SK-N-SH (cell line): ENCODE measurements around the gene RAP2C. TPM values are rescaled to one million over a fixed set of nuclear protein-coding genes. Genes with fewer than 3 reads are reported as not detected.
"Not testable (repeated sequence)": the region's sequence is repeated elsewhere in the genome, so short reads cannot be mapped to it uniquely, and the experiment has no call there.

ENCODE experiments used
- CTCF ChIA-PET: fragments of 300-600, 350-600 bp; formaldehyde crosslinking; extraction: SDS; loops from one replicate; lab custom pipeline; 2021; lab: Yijun Ruan, JAX
- POLR2A ChIA-PET: fragments of 350-600 bp; sonication (Branson Sonifier 250); formaldehyde crosslinking; extraction: SDS; loops from one replicate; lab custom pipeline; 2020; ENCODE audit warnings: antibody characterized with exemption, inconsistent platforms; lab: Yijun Ruan, JAX
- DNase-seq: peaks from one replicate; pipeline ENCODE4 v3.0.0; 2012
- H2AFZ ChIP-seq: fragments of 200-600 bp; sonication (generic); 2 replicates; pipeline ENCODE4 v1.8.1; 2016; ENCODE audit warnings: antibody characterized with exemption, mild to moderate bottlenecking, low read depth
- H3F3A ChIP-seq: fragments of 200-600 bp; sonication (generic); replicated peaks from 2 replicates; pipeline ENCODE3; 2016; ENCODE audit warnings: antibody characterized with exemption, mild to moderate bottlenecking; ENCODE audit not compliant: insufficient read depth
- H3K27ac ChIP-seq, 2 experiments: fragments of 200-500 bp in 1 of 2; fragments of 200-600 bp in 1 of 2; sonication (Bioruptor generic) in 1 of 2; sonication (generic), shearing (Covaris generic) in 1 of 2; 2 replicates each; pipeline versions ENCODE4 v1.5.1 to v1.6.1; 2014 to 2016; ENCODE audit warnings: low read depth in 2 of 2, inconsistent platforms in 1 of 2, low read length in 1 of 2, mild to moderate bottlenecking in 1 of 2, mixed read lengths in 1 of 2
- H3K27me3 ChIP-seq: fragments of 200-600 bp; sonication (generic), shearing (Covaris generic); 2 replicates; pipeline ENCODE4 v1.6.1; 2016; ENCODE audit warnings: mixed run types; ENCODE audit not compliant: insufficient read depth
- H3K36me3 ChIP-seq, 2 experiments: fragments of 200-500 bp in 1 of 2; fragments of 200-600 bp in 1 of 2; sonication (Bioruptor generic) in 1 of 2; sonication (generic) in 1 of 2; replicated peaks in 1 of 2; 2 replicates each; pipeline versions ENCODE3 to v1.5.1; 2014 to 2016; ENCODE audit warnings: low read length in 1 of 2, mild to moderate bottlenecking in 1 of 2; ENCODE audit not compliant: insufficient read depth in 2 of 2, control insufficient read depth in 1 of 2
- H3K4me1 ChIP-seq, 2 experiments: fragments of 200-500 bp in 1 of 2; fragments of 200-600 bp in 1 of 2; sonication (Bioruptor generic) in 1 of 2; sonication (generic), shearing (Covaris generic) in 1 of 2; 2 replicates each; pipeline versions ENCODE4 v1.5.1 to v1.6.1; 2014 to 2016; ENCODE audit warnings: low read depth in 1 of 2, low read length in 1 of 2, mixed run types in 1 of 2; ENCODE audit not compliant: insufficient read depth in 2 of 2, control insufficient read depth in 1 of 2
- H3K4me2 ChIP-seq: fragments of 200-600 bp; sonication (generic), shearing (Covaris generic); 2 replicates; pipeline ENCODE4 v1.6.1; 2017; ENCODE audit warnings: mixed run types
- H3K4me3 ChIP-seq, 2 experiments: fragments of 200-500 bp in 1 of 2; fragments of 200-600 bp in 1 of 2; sonication (Bioruptor generic) in 1 of 2; sonication (generic), shearing (Covaris generic) in 1 of 2; 2 replicates each; pipeline versions ENCODE4 v1.5.1 to v1.8.1; 2014 to 2016; ENCODE audit warnings: low read depth in 2 of 2, inconsistent platforms in 1 of 2, low read length in 1 of 2, mild to moderate bottlenecking in 1 of 2, mixed read lengths in 1 of 2, moderate library complexity in 1 of 2
- H3K79me2 ChIP-seq: fragments of 200-600 bp; sonication (generic); 2 replicates; pipeline ENCODE4 v1.8.1; 2017; ENCODE audit warnings: mild to moderate bottlenecking; ENCODE audit not compliant: insufficient read depth
- H3K9ac ChIP-seq: fragments of 200-600 bp; sonication (generic); 2 replicates; pipeline ENCODE4 v1.6.1; 2017; ENCODE audit warnings: mixed run types
- H3K9me2 ChIP-seq: fragments of 200-600 bp; sonication (generic); 2 replicates; pipeline ENCODE4 v1.6.1; 2017; ENCODE audit warnings: mixed run types
- H3K9me3 ChIP-seq: fragments of 200-600 bp; sonication (generic); 2 replicates; pipeline ENCODE4 v1.6.1; 2017; ENCODE audit warnings: mixed run types, mild to moderate bottlenecking, moderate library complexity
- H4K20me1 ChIP-seq: fragments of 200-600 bp; sonication (generic); 2 replicates; pipeline ENCODE4 v1.6.1; 2017; ENCODE audit warnings: mild to moderate bottlenecking, mixed run types; ENCODE audit not compliant: insufficient read depth
- EP300 ChIP-seq, 2 experiments: IDR thresholded peaks; 2 replicates each; pipeline versions ENCODE4 v1.4.0 to v1.6.1; 2012; ENCODE audit warnings: borderline replicate concordance in 1 of 2, low read depth in 1 of 2, low read length in 1 of 2
- EZH2phosphoT487 ChIP-seq: fragments of 200-600 bp; sonication (generic); IDR thresholded peaks from 2 replicates; pipeline ENCODE4 v1.6.1; 2017; ENCODE audit warnings: low read depth, mixed run types, mild to moderate bottlenecking, antibody characterized with exemption, moderate library complexity, borderline replicate concordance
- FOXJ3 ChIP-seq: sonication (generic); formaldehyde crosslinking; IDR thresholded peaks from 2 replicates; pipeline ENCODE4 v1.5.1; 2020; ENCODE audit warnings: mild to moderate bottlenecking, missing genetic modification reagents
- FOXM1 ChIP-seq: IDR thresholded peaks from 2 replicates; pipeline ENCODE4 v1.4.0; 2012; ENCODE audit warnings: low read depth, mild to moderate bottlenecking
- GABPA ChIP-seq: IDR thresholded peaks from 2 replicates; pipeline ENCODE4 v1.4.0; 2012; ENCODE audit warnings: low read depth, mild to moderate bottlenecking
- GATA2 ChIP-seq: sonication (generic); formaldehyde crosslinking; IDR thresholded peaks from 2 replicates; pipeline ENCODE4 v1.5.0; 2020; ENCODE audit warnings: mild to moderate bottlenecking, missing genetic modification reagents
- MEF2A ChIP-seq: IDR thresholded peaks from 2 replicates; pipeline ENCODE4 v1.4.0; 2012; ENCODE audit warnings: low read depth, borderline replicate concordance
- MXI1 ChIP-seq: IDR thresholded peaks from 2 replicates; pipeline ENCODE4 v1.6.1; 2012; ENCODE audit warnings: mild to moderate bottlenecking, low read depth, low read length, improper control_type of control experiment
- NFIC ChIP-seq: IDR thresholded peaks from 2 replicates; pipeline ENCODE4 v1.4.0; 2012; ENCODE audit warnings: borderline replicate concordance
- NRF1 ChIP-seq: IDR thresholded peaks from 2 replicates; pipeline ENCODE4 v1.6.1; 2012; ENCODE audit warnings: low read depth, mild to moderate bottlenecking, low read length
- RAD21 ChIP-seq: IDR thresholded peaks from 2 replicates; pipeline ENCODE4 v1.6.1; 2012; ENCODE audit warnings: mild to moderate bottlenecking, low read length
- RCOR1 ChIP-seq: fragments of 150-350 bp; IDR thresholded peaks from 2 replicates; pipeline ENCODE4 v1.6.1; 2017; ENCODE audit warnings: antibody characterized with exemption, low read length
- SIN3A ChIP-seq: IDR thresholded peaks from 2 replicates; pipeline ENCODE4 v1.6.1; 2012; ENCODE audit warnings: low read depth, mild to moderate bottlenecking, low read length, moderate library complexity, borderline replicate concordance
- SMC3 ChIP-seq: IDR thresholded peaks from 2 replicates; pipeline ENCODE4 v1.6.1; 2012; ENCODE audit warnings: low read depth, low read length, improper control_type of control experiment
- TCF12 ChIP-seq: IDR thresholded peaks from 2 replicates; pipeline ENCODE4 v1.4.0; 2012
- YY1 ChIP-seq: IDR thresholded peaks from 2 replicates; pipeline ENCODE4 v1.4.0; 2012; ENCODE audit warnings: low read depth, mild to moderate bottlenecking
- WGBS: methylation state at CpG from one replicate; pipeline ENCODE4 v1.1.6; 2017; ENCODE audit warnings: low lambda C conversion rate; 5-methylcytosine and 5-hydroxymethylcytosine counted together
- polyA plus RNA-seq, 3 experiments: library from polyadenylated mRNA; depleted of rRNA; stranded (reverse); fragments of >200 nt; gene quantifications; 2 replicates each; pipeline ENCODE4 v1.2.3, GENCODE V29; 2012
- TF ChIP-seq, protein P1 (sequence below): IDR thresholded peaks from 2 replicates; pipeline ENCODE4 v1.4.0; 2012; ENCODE audit warnings: low read depth, borderline replicate concordance
- TF ChIP-seq, protein P2 (sequence below): fragments of 150-350 bp; IDR thresholded peaks from 2 replicates; pipeline ENCODE4 v1.6.1; 2017; ENCODE audit warnings: antibody characterized with exemption, low read length, low read depth, borderline replicate concordance
- TF ChIP-seq, protein P3 (sequence below): IDR thresholded peaks from 2 replicates; pipeline ENCODE4; 2012

Gene RAP2C
- polyA plus RNA-seq, 1 of the 3 experiments (the other 2 are of a cell fraction) = 5.5 TPM

DNA sequence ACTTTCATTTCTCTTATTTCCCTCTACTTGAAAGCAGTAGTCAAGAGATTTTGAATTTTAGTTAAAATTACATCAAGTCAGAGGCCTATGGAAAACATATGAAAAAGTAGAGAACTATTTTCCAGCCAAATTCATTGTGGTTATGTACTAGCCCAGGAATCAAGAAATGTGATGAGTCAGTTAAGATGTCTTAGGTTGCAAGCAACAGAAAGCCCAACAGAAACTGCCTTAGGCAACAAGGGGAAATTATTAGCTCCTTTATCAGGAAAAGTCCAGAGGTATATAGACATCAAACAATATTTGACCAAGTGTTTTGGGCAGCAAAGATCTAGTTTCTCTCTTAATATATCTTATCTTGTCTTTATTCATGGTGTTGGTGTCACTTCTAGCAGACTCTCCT lies 53.6 kb downstream of the RAP2C start:
- Histone ChIP-seq H3F3A (no peaks in the 10 kb centered on the region), H3K9me3 (peaks cover 7% of the 10 kb centered on the region; the same call in 1 of the 2 replicates), H3K4me1 (no peaks in the 10 kb centered on the region), H3K36me3 (no peaks in the 10 kb centered on the region), H3K27ac (no peak overlapping the region), H4K20me1 (no peaks in the 10 kb centered on the region), H2AFZ (no peak overlapping the region), H3K79me2 (no peaks in the 10 kb centered on the region), H3K9ac (no peak overlapping the region), H3K9me2 (no peaks in the 10 kb centered on the region), H3K4me3 (no peak overlapping the region), H3K27me3 (no peaks in the 10 kb centered on the region), H3K4me2 (no peak overlapping the region)
- ChIA-PET POLR2A (no interaction called here), CTCF (no interaction called here)
- DNase-seq = no peak
- TF ChIP-seq GABPA (no peak), SMC3 (no peak), RCOR1 (no peak), NRF1 (no peak), SIN3A (no peak), NFIC (no peak), EP300 (IDR thresholded peaks at IDR 0.05; ENCODE audit: borderline replicate concordance in 1 of 2, low read depth in 1 of 2, low read length in 1 of 2) (no peak), FOXJ3 (CRISPR knock-in tag) (no peak), RAD21 (no peak), TCF12 (no peak), MXI1 (no peak), GATA2 (no peak), FOXM1 (no peak), EZH2phosphoT487 (no peak)
- TF ChIP-seq, protein P1, sequence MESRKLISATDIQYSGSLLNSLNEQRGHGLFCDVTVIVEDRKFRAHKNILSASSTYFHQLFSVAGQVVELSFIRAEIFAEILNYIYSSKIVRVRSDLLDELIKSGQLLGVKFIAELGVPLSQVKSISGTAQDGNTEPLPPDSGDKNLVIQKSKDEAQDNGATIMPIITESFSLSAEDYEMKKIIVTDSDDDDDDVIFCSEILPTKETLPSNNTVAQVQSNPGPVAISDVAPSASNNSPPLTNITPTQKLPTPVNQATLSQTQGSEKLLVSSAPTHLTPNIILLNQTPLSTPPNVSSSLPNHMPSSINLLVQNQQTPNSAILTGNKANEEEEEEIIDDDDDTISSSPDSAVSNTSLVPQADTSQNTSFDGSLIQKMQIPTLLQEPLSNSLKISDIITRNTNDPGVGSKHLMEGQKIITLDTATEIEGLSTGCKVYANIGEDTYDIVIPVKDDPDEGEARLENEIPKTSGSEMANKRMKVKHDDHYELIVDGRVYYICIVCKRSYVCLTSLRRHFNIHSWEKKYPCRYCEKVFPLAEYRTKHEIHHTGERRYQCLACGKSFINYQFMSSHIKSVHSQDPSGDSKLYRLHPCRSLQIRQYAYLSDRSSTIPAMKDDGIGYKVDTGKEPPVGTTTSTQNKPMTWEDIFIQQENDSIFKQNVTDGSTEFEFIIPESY = no peak
- TF ChIP-seq, protein P2, sequence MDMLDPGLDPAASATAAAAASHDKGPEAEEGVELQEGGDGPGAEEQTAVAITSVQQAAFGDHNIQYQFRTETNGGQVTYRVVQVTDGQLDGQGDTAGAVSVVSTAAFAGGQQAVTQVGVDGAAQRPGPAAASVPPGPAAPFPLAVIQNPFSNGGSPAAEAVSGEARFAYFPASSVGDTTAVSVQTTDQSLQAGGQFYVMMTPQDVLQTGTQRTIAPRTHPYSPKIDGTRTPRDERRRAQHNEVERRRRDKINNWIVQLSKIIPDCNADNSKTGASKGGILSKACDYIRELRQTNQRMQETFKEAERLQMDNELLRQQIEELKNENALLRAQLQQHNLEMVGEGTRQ = no peak

DNA sequence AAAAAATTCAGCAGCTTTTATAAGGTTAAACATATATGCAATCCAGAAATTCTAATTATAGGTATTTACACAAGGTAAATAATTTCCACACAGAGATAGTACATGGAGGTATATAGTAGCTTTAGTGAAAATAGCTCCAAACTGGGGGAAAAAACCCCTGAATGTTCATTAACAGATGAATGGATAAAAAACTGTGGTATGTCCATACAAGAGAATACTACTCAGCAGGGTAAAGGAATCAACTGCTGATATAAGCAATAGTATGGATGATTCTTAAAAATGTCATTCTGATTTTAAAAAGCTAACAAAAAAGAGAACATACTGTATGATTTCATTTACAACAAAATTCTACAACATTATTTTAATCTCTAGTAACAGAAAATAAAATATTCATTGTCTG lies 54.2 kb downstream of the RAP2C start:
- no peaks in the 10 kb centered on the region for H3K79me2 ChIP-seq
- H2AFZ ChIP-seq = no peak overlapping the region
- no peaks in the 10 kb centered on the region for H3K27me3 ChIP-seq
- no peak overlapping the region for H3K27ac ChIP-seq
- H3K4me2 ChIP-seq = no peak overlapping the region
- TF ChIP-seq YY1 (no peak), NRF1 (no peak), RAD21 (no peak), MEF2A (no peak), FOXM1 (no peak)
- TF ChIP-seq, protein P1 = no peak
- TF ChIP-seq, protein P3, sequence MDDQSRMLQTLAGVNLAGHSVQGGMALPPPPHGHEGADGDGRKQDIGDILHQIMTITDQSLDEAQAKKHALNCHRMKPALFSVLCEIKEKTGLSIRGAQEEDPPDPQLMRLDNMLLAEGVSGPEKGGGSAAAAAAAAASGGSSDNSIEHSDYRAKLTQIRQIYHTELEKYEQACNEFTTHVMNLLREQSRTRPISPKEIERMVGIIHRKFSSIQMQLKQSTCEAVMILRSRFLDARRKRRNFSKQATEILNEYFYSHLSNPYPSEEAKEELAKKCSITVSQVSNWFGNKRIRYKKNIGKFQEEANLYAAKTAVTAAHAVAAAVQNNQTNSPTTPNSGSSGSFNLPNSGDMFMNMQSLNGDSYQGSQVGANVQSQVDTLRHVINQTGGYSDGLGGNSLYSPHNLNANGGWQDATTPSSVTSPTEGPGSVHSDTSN = no peak
- TF ChIP-seq, all 33 proteins: peak for 0
- CTCF ChIA-PET = no interaction called here
- POLR2A ChIA-PET = no interaction called here
- H3K4me1 ChIP-seq = no peaks in the 10 kb centered on the region
- H3K9me3 ChIP-seq = peaks cover 7% of the 10 kb centered on the region; the same call in 1 of the 2 replicates
- H3K9ac ChIP-seq = no peak overlapping the region
- no peak overlapping the region for H3K4me3 ChIP-seq
- no peaks in the 10 kb centered on the region for H3K9me2 ChIP-seq
- no peak for DNase-seq
- no peaks in the 10 kb centered on the region for H3F3A ChIP-seq
- no peaks in the 10 kb centered on the region for H3K36me3 ChIP-seq
- no peaks in the 10 kb centered on the region for H4K20me1 ChIP-seq

DNA sequence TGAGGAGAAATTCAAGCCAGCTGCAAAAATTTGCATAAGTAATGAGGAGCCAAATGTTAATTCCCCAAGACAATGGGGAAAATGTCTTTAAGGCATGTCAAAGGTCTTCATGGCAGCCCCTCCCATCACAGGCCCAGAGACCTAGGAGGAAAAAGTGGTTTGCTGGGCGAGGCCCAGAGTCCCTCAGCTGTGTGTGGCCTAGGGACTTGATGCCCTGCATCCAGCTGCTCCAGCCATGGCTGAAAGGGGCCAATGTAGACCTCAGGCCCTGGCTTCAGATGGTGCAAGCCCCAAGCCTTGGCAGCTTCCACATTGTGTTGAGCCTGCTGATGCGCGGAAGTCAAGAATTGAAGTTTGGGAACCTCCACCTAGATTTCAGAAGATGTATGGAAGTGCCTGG lies 56.2 kb downstream of the RAP2C start:
- H3K9me2 ChIP-seq, DNase-seq, H3K4me3 ChIP-seq, H3K36me3 ChIP-seq, H3K79me2 ChIP-seq, POLR2A ChIA-PET, H4K20me1 ChIP-seq, H2AFZ ChIP-seq, H3K4me2 ChIP-seq, H3K4me1 ChIP-seq, H3K9me3 ChIP-seq, CTCF ChIA-PET, H3K9ac ChIP-seq, H3K27me3 ChIP-seq, H3F3A ChIP-seq, H3K27ac ChIP-seq: not testable (repeated sequence)
- WGBS = 62% methylated on average over 3 of the region's 3 CpGs
